DND-41 (cell line): ENCODE results near the gene HEPACAM2.
A peak's percentile ranks its signal among the peaks of the same experiment; 100 is the strongest.

ENCODE experiments used
- ATAC-seq: fragments of 200-7000 bp; cut with Tn5 transposase; 3 replicates; pipeline ENCODE4 v1.9.1; 2021; ENCODE audit warnings: low read depth; ENCODE audit not compliant: insufficient read depth
- DNase-seq: peaks from one replicate; pipeline ENCODE4 v3.0.0-alpha.2; 2020
- H2AFZ ChIP-seq: 2 replicates; pipeline ENCODE4 v1.6.0; 2012; ENCODE audit warnings: low read depth, low read length
- H3K27ac ChIP-seq: 2 replicates; pipeline ENCODE4 v1.5.1; 2012; ENCODE audit warnings: low read length, inconsistent platforms
- H3K27me3 ChIP-seq: fragments of 200-600 bp; sonication (generic); 2 replicates; pipeline ENCODE4 v1.6.0; 2012; ENCODE audit warnings: low read length, mild to moderate bottlenecking, inconsistent platforms; ENCODE audit not compliant: insufficient read depth, poor library complexity
- H3K36me3 ChIP-seq: 2 replicates; pipeline ENCODE4 v1.5.1; 2012; ENCODE audit warnings: low read length, inconsistent platforms; ENCODE audit not compliant: insufficient read depth
- H3K4me1 ChIP-seq: 2 replicates; pipeline ENCODE4 v1.5.1; 2012; ENCODE audit warnings: mild to moderate bottlenecking, low read length; ENCODE audit not compliant: insufficient read depth
- H3K4me2 ChIP-seq: 2 replicates; pipeline ENCODE4 v1.6.0; 2012; ENCODE audit warnings: mild to moderate bottlenecking, moderate library complexity, low read length, inconsistent platforms; ENCODE audit not compliant: insufficient read depth
- H3K4me3 ChIP-seq, 2 experiments: fragments of 200-600 bp in 1 of 2; shearing (Covaris generic) in 1 of 2; 2 replicates each; pipeline ENCODE4 v1.5.1; 2012 to 2016; ENCODE audit warnings: inconsistent platforms in 2 of 2, low read length in 2 of 2, mild to moderate bottlenecking in 2 of 2, low read depth in 1 of 2, moderate library complexity in 1 of 2
- H3K79me2 ChIP-seq: 2 replicates; pipeline ENCODE4 v1.6.0; 2012; ENCODE audit warnings: low read length, inconsistent platforms; ENCODE audit not compliant: insufficient read depth
- H3K9ac ChIP-seq: 2 replicates; pipeline ENCODE4 v1.6.0; 2012; ENCODE audit warnings: low read depth, mild to moderate bottlenecking, inconsistent platforms, low read length, moderate library complexity
- H3K9me3 ChIP-seq: 2 replicates; pipeline ENCODE4 v1.5.1; 2012; ENCODE audit warnings: low read length, moderate library complexity, mild to moderate bottlenecking, inconsistent platforms; ENCODE audit not compliant: insufficient read depth, severe bottlenecking
- H4K20me1 ChIP-seq: 2 replicates; pipeline ENCODE4 v1.6.0; 2012; ENCODE audit warnings: low read length; ENCODE audit not compliant: insufficient read depth
- EZH2 ChIP-seq: IDR thresholded peaks from 3 replicates; pipeline ENCODE4 v1.6.1; 2012; ENCODE audit warnings: borderline replicate concordance, low read depth, mild to moderate bottlenecking, moderate library complexity, low read length, inconsistent platforms; ENCODE audit not compliant: severe bottlenecking
- TF ChIP-seq, protein P1 (sequence below): IDR thresholded peaks from 2 replicates; pipeline ENCODE4 v1.5.1; 2012; ENCODE audit warnings: borderline replicate concordance, low read length, moderate library complexity, mild to moderate bottlenecking; ENCODE audit not compliant: poor library complexity, severe bottlenecking; ENCODE audit errors: extremely low read depth

The HEPACAM2 gene

DNA sequence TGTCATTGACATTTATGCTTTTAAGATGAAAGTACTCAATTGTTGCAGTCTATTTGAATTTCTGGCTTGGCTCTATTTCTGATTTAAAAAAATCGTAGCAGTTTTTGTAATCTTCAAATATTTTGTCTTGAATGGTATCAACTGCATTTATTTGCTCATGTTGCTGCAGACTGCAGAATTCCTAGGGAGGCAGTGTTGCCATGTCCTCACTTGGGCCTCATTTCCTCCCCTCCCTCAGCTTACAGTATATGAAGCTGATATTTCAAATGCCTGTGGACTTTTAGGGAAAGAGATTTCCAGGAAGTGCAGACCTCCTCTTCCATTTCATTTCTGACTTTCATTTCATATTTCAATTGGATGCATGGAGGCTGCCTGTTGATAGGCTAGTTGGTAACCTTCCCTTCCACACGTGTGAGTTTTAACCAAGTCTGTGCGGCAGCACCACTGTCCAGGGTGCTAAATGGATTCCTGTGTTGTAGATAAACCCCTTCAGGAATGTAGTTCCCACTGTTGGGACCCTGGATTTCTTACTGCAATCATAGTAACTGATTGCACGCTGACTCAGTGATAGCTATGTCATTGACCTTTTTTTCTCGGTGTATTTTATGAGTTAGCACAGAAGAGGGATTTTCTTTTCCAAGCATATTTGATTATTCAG lies 23.4 kb upstream of the HEPACAM2 start:
- H3K36me3 ChIP-seq = no peaks in the 10 kb centered on the region
- H3K4me1 ChIP-seq = no peaks in the 10 kb centered on the region
- H3K4me2 ChIP-seq = no peak overlapping the region
- H3K9ac ChIP-seq = no peak overlapping the region
- peaks cover 8% of the 10 kb centered on the region; the same call in 1 of the 2 replicates for H4K20me1 ChIP-seq
- peaks cover 7% of the 10 kb centered on the region; the same call in 1 of the 2 replicates for H3K79me2 ChIP-seq
- no peak overlapping the region for H2AFZ ChIP-seq
- ATAC-seq (no peak), DNase-seq (no peak)
- H3K27me3 ChIP-seq = no peaks in the 10 kb centered on the region
- no peak overlapping the region for H3K27ac ChIP-seq
- H3K9me3 ChIP-seq = no peaks in the 10 kb centered on the region
- TF ChIP-seq EZH2 = no peak
- TF ChIP-seq, protein P1, sequence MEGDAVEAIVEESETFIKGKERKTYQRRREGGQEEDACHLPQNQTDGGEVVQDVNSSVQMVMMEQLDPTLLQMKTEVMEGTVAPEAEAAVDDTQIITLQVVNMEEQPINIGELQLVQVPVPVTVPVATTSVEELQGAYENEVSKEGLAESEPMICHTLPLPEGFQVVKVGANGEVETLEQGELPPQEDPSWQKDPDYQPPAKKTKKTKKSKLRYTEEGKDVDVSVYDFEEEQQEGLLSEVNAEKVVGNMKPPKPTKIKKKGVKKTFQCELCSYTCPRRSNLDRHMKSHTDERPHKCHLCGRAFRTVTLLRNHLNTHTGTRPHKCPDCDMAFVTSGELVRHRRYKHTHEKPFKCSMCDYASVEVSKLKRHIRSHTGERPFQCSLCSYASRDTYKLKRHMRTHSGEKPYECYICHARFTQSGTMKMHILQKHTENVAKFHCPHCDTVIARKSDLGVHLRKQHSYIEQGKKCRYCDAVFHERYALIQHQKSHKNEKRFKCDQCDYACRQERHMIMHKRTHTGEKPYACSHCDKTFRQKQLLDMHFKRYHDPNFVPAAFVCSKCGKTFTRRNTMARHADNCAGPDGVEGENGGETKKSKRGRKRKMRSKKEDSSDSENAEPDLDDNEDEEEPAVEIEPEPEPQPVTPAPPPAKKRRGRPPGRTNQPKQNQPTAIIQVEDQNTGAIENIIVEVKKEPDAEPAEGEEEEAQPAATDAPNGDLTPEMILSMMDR = no peak
- H3K4me3 ChIP-seq = no peak overlapping the region

DNA sequence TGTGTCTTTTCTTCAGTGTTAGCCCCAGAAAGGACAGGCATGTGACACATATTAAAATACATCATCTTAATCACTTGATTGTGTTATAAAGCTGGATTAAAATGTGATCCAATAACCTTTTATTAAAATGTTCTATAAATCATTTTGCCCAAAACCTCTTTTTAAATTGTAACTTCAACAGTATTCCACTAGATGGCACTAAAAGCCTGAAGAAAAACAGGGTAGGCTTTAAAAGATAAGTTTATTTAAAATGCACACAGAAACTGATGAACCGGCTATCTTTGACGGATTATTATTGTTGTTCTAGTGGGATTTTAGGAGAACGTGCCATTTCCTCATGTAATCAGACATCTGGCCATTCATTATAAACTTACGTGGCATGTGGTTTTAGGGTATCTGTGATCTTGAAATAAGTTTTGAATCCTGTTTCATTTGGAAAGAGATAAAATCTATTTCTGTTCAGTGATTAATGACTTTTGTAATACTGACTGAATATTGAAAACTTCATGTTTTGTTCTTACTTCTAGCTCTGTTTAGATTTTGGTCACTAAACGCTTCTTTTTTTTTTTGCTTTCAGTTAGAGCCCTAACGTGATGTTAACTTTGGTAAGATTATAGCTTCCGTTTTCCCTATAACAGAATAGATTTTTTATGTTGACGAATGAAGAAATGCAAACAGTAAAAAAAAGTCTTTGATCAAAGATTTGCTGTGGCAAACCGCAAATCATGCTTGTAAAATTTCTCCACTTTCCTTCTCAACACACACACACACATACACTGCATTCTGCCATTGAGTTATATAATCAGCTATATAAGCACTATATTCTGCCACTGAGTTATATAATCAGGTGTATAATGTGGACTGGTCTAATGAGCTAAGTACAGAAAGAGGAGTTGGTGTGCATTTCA lies 19.5 kb upstream of the HEPACAM2 start:
- Histone ChIP-seq H3K9me3 (no peaks in the 10 kb centered on the region), H4K20me1 (peaks cover 8% of the 10 kb centered on the region; the same call in 1 of the 2 replicates), H3K36me3 (no peaks in the 10 kb centered on the region), H3K27ac (no peak overlapping the region), H2AFZ (no peak overlapping the region), H3K4me1 (no peaks in the 10 kb centered on the region), H3K9ac (no peak overlapping the region), H3K27me3 (no peaks in the 10 kb centered on the region), H3K4me3 (no peak overlapping the region), H3K4me2 (no peak overlapping the region), H3K79me2 (peaks cover 8% of the 10 kb centered on the region; the same call in 1 of the 2 replicates)
- ATAC-seq = no peak
- no peak for TF ChIP-seq EZH2
- TF ChIP-seq, protein P1 = peak; percentile 70
- no peak for DNase-seq

DNA sequence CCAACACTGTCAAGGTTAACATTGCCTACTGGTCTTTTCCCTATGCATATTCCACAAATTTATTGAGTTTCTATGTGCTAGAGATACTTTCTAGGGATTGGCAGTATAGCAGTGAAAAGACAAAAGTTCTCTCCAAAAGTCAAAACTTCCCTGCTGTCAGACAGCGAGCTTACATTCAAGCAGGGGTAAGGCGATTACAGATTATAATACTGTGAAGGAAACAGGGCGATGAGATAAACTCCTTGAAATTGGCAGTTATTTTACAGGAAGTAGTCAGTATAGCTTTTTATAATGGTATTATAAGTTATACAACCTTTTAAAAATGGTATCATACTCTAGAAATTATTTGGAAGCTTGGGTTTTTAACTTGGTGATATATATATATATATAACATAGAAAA lies 15.8 kb upstream of the HEPACAM2 start:
- Histone ChIP-seq H3K9ac (no peak overlapping the region), H4K20me1 (peaks cover 5% of the 10 kb centered on the region; the same call in 1 of the 2 replicates), H3K27ac (no peak overlapping the region), H3K27me3 (no peaks in the 10 kb centered on the region), H3K36me3 (no peaks in the 10 kb centered on the region), H3K4me2 (no peak overlapping the region), H3K9me3 (no peaks in the 10 kb centered on the region), H3K79me2 (peaks cover 8% of the 10 kb centered on the region; the same call in 1 of the 2 replicates), H2AFZ (no peak overlapping the region), H3K4me1 (no peaks in the 10 kb centered on the region), H3K4me3 (no peak overlapping the region)
- no peak for ATAC-seq
- no peak for DNase-seq
- TF ChIP-seq, protein P1 = no peak
- no peak for TF ChIP-seq EZH2
